ENCODE results near the gene MSLN. TPM values are rescaled to one million over a fixed set of nuclear protein-coding genes. Genes with fewer than 3 reads are reported as not detected.

Gene MSLN
- total and polyA plus RNA-seq, 4 donors, result 0.33 to 2.1 (median 1.0) TPM

- no peaks in the 10 kb centered on the region for H3K4me1 ChIP-seq (ENCODE audit: control insufficient read depth in 1 of 2, insufficient read depth in 2 of 2, low read length in 2 of 2)
- no peaks in the 10 kb centered on the region for H3K27me3 ChIP-seq (ENCODE audit: control insufficient read depth in 1 of 2, insufficient read depth in 2 of 2, low read length in 1 of 2)
- H3K27ac ChIP-seq (ENCODE audit: low read depth in 1 of 2, low read length in 2 of 2), result no peak within 1 kb of the TSS
- intact Hi-C loops (cut with DNase I), result loop anchor here in 1 of 2 donors (5.0 kb wide), 1 partner anchor 76 kb away; no protein-coding TSS in a partner anchor
- 0 to 1% methylated on average over 42 to 97 of the region's 97 CpGs for WGBS, 2 donors
- ATAC-seq (ENCODE audit: low FRiP score) (peak; percentile 93), DNase-seq (peak; percentile 94 to 97)
- H3K36me3 ChIP-seq (ENCODE audit: control insufficient read depth in 1 of 2, insufficient read depth in 2 of 2, low read length in 1 of 2), result no peaks in the 10 kb centered on the region
- peak within 1 kb of the TSS; percentile 46 to 70 for H3K4me3 ChIP-seq (ENCODE audit: low read length in 2 of 2)
- no peaks in the 10 kb centered on the region for H3K9me3 ChIP-seq (ENCODE audit: control insufficient read depth, low read length)
These were observed 28.0 kb downstream of the MSLN start, which contains the start of gene CHTF18 for GRCh38 chr16:788399-789126. Gene CHTF18, plus strand, starts transcription at chr16:788620. Its CDS starts 65 bp downstream, at chr16:788685.

GRCh38 chr16:789191-789850 is 28.8 kb downstream of the MSLN start:
- intact Hi-C loops (cut with DNase I), result loop anchor here in 1 of 2 donors (5.0 kb wide), 1 partner anchor 77 kb away; no protein-coding TSS in a partner anchor
- Histone ChIP-seq H3K27ac (ENCODE audit: low read depth in 1 of 2, low read length in 2 of 2) (no peak overlapping the region), H3K4me3 (ENCODE audit: low read length in 2 of 2) (no peak overlapping the region), H3K27me3 (ENCODE audit: control insufficient read depth in 1 of 2, insufficient read depth in 2 of 2, low read length in 1 of 2) (no peaks in the 10 kb centered on the region), H3K4me1 (ENCODE audit: control insufficient read depth in 1 of 2, insufficient read depth in 2 of 2, low read length in 2 of 2) (no peaks in the 10 kb centered on the region), H3K9me3 (ENCODE audit: control insufficient read depth, low read length) (no peaks in the 10 kb centered on the region), H3K36me3 (ENCODE audit: control insufficient read depth in 1 of 2, insufficient read depth in 2 of 2, low read length in 1 of 2) (no peaks in the 10 kb centered on the region)
- no peak for DNase-seq
- WGBS, 2 donors, result 70 to 73% methylated on average over 24 to 33 of the region's 33 CpGs
- no peak for ATAC-seq (ENCODE audit: low FRiP score)

- ATAC-seq (ENCODE audit: low FRiP score), result no peak
- no peak overlapping the region for H3K27ac ChIP-seq (ENCODE audit: low read depth in 1 of 2, low read length in 2 of 2)
- no peak overlapping the region for H3K4me3 ChIP-seq (ENCODE audit: low read length in 2 of 2)
- no peaks in the 10 kb centered on the region for H3K36me3 ChIP-seq (ENCODE audit: control insufficient read depth in 1 of 2, insufficient read depth in 2 of 2, low read length in 1 of 2)
- intact Hi-C loops (cut with DNase I), result no loop called here
- WGBS, 2 donors, result 94% methylated on average over 17 of the region's 17 CpGs
- no peaks in the 10 kb centered on the region for H3K4me1 ChIP-seq (ENCODE audit: control insufficient read depth in 1 of 2, insufficient read depth in 2 of 2, low read length in 2 of 2)
- H3K27me3 ChIP-seq (ENCODE audit: control insufficient read depth in 1 of 2, insufficient read depth in 2 of 2, low read length in 1 of 2), result no peaks in the 10 kb centered on the region
- H3K9me3 ChIP-seq (ENCODE audit: control insufficient read depth, low read length), result no peaks in the 10 kb centered on the region
- no peak for DNase-seq
These were observed 29.6 kb downstream of the MSLN start for GRCh38 chr16:790086-790485.

- intact Hi-C loops (cut with DNase I), result no loop called here
- Histone ChIP-seq H3K9me3 (ENCODE audit: control insufficient read depth, low read length) (no peaks in the 10 kb centered on the region), H3K4me3 (ENCODE audit: low read length in 2 of 2) (no peak overlapping the region), H3K36me3 (ENCODE audit: control insufficient read depth in 1 of 2, insufficient read depth in 2 of 2, low read length in 1 of 2) (no peaks in the 10 kb centered on the region), H3K27me3 (ENCODE audit: control insufficient read depth in 1 of 2, insufficient read depth in 2 of 2, low read length in 1 of 2) (no peaks in the 10 kb centered on the region), H3K4me1 (ENCODE audit: control insufficient read depth in 1 of 2, insufficient read depth in 2 of 2, low read length in 2 of 2) (no peaks in the 10 kb centered on the region), H3K27ac (ENCODE audit: low read depth in 1 of 2, low read length in 2 of 2) (no peak overlapping the region)
- no peak for ATAC-seq (ENCODE audit: low FRiP score)
- no peak for DNase-seq
- 96% methylated on average over 23 of the region's 23 CpGs for WGBS, 2 donors
These were observed 30.6 kb downstream of the MSLN start for GRCh38 chr16:791131-791530.

- no peaks in the 10 kb centered on the region for H3K9me3 ChIP-seq (ENCODE audit: control insufficient read depth, low read length)
- 89 to 94% methylated on average over 46 of the region's 46 CpGs for WGBS, 2 donors
- ATAC-seq (ENCODE audit: low FRiP score) (no peak), DNase-seq (no peak)
- intact Hi-C loops (cut with DNase I), result no loop called here
- no peaks in the 10 kb centered on the region for H3K4me1 ChIP-seq (ENCODE audit: control insufficient read depth in 1 of 2, insufficient read depth in 2 of 2, low read length in 2 of 2)
- no peak overlapping the region for H3K27ac ChIP-seq (ENCODE audit: low read depth in 1 of 2, low read length in 2 of 2)
- H3K36me3 ChIP-seq (ENCODE audit: control insufficient read depth in 1 of 2, insufficient read depth in 2 of 2, low read length in 1 of 2), result no peaks in the 10 kb centered on the region
- no peak overlapping the region for H3K4me3 ChIP-seq (ENCODE audit: low read length in 2 of 2)
- no peaks in the 10 kb centered on the region for H3K27me3 ChIP-seq (ENCODE audit: control insufficient read depth in 1 of 2, insufficient read depth in 2 of 2, low read length in 1 of 2)
These were observed 31.9 kb downstream of the MSLN start for GRCh38 chr16:792221-792995.

- H3K36me3 ChIP-seq (ENCODE audit: control insufficient read depth in 1 of 2, insufficient read depth in 2 of 2, low read length in 1 of 2), result no peaks in the 10 kb centered on the region
- H3K9me3 ChIP-seq (ENCODE audit: control insufficient read depth, low read length), result no peaks in the 10 kb centered on the region
- H3K4me1 ChIP-seq (ENCODE audit: control insufficient read depth in 1 of 2, insufficient read depth in 2 of 2, low read length in 2 of 2), result no peaks in the 10 kb centered on the region
- DNase-seq, result no peak
- no peaks in the 10 kb centered on the region for H3K27me3 ChIP-seq (ENCODE audit: control insufficient read depth in 1 of 2, insufficient read depth in 2 of 2, low read length in 1 of 2)
- H3K27ac ChIP-seq (ENCODE audit: low read depth in 1 of 2, low read length in 2 of 2), result no peak overlapping the region
- intact Hi-C loops (cut with DNase I), result no loop called here
- 79 to 92% methylated on average over 8 of the region's 8 CpGs for WGBS, 2 donors
- ATAC-seq (ENCODE audit: low FRiP score), result no peak
- H3K4me3 ChIP-seq (ENCODE audit: low read length in 2 of 2), result no peak overlapping the region
These were observed 32.9 kb downstream of the MSLN start for GRCh38 chr16:793414-793813.

- no peaks in the 10 kb centered on the region for H3K36me3 ChIP-seq (ENCODE audit: control insufficient read depth in 1 of 2, insufficient read depth in 2 of 2, low read length in 1 of 2)
- no peak for DNase-seq
- no peak overlapping the region for H3K4me3 ChIP-seq (ENCODE audit: low read length in 2 of 2)
- no peak overlapping the region for H3K27ac ChIP-seq (ENCODE audit: low read depth in 1 of 2, low read length in 2 of 2)
- no peak for ATAC-seq (ENCODE audit: low FRiP score)
- intact Hi-C loops (cut with DNase I), result no loop called here
- no peaks in the 10 kb centered on the region for H3K27me3 ChIP-seq (ENCODE audit: control insufficient read depth in 1 of 2, insufficient read depth in 2 of 2, low read length in 1 of 2)
- H3K9me3 ChIP-seq (ENCODE audit: control insufficient read depth, low read length), result no peaks in the 10 kb centered on the region
- WGBS, 2 donors, result 91 to 95% methylated on average over 40 of the region's 40 CpGs
- H3K4me1 ChIP-seq (ENCODE audit: control insufficient read depth in 1 of 2, insufficient read depth in 2 of 2, low read length in 2 of 2), result no peaks in the 10 kb centered on the region
These were observed 33.7 kb downstream of the MSLN start for GRCh38 chr16:794091-794822.

GRCh38 chr16:794853-795466 is 34.4 kb downstream of the MSLN start:
- whole genome bisulfite sequencing, 2 donors, result 83 to 86% methylated on average over 30 to 31 of the region's 31 CpGs
- Histone ChIP-seq H3K36me3 (ENCODE audit: control insufficient read depth in 1 of 2, insufficient read depth in 2 of 2, low read length in 1 of 2) (no peaks in the 10 kb centered on the region), H3K27ac (ENCODE audit: low read depth in 1 of 2, low read length in 2 of 2) (no peak overlapping the region), H3K9me3 (ENCODE audit: control insufficient read depth, low read length) (no peaks in the 10 kb centered on the region), H3K27me3 (ENCODE audit: control insufficient read depth in 1 of 2, insufficient read depth in 2 of 2, low read length in 1 of 2) (no peaks in the 10 kb centered on the region), H3K4me1 (ENCODE audit: control insufficient read depth in 1 of 2, insufficient read depth in 2 of 2, low read length in 2 of 2) (no peaks in the 10 kb centered on the region), H3K4me3 (ENCODE audit: low read length in 2 of 2) (no peak overlapping the region)
- DNase-seq, result no peak
- intact Hi-C loops (cut with DNase I), result no loop called here
- no peak for ATAC-seq (ENCODE audit: low FRiP score)
